Myocyte (in vitro differentiated cells): ENCODE data around the gene TBCE. TPM values are rescaled to one million over a fixed set of nuclear protein-coding genes. Genes with fewer than 3 reads are reported as not detected.
"Not testable (repeated sequence)": the region's sequence is repeated elsewhere in the genome, so short reads cannot be mapped to it uniquely, and the experiment has no call there.

Experiments
- DNase-seq: peaks from one replicate; pipeline ENCODE4 v3.0.0-alpha.2; 2012; ENCODE audit warnings: low read depth
- total RNA-seq: library from RNA; depleted of rRNA; stranded (reverse); fragments of >200 nt; gene quantifications from 2 replicates; pipeline ENCODE4 v1.2.3, GENCODE V29; 2014

The TBCE gene
- total RNA-seq, 1 donor from 2014 or later, result 17.0 TPM

- DNase-seq, result no peak
These were observed 15.3 kb upstream of the TBCE start for GRCh38 chr1:235351898-235352297.

- no peak for DNase-seq
These were observed 9.5 kb upstream of the TBCE start for GRCh38 chr1:235357485-235358373.

- DNase-seq, result no peak
These were observed 8.3 kb upstream of the TBCE start for GRCh38 chr1:235358899-235359298.

GRCh38 chr1:235364189-235364588 lies 3.0 kb upstream of the TBCE start:
- DNase-seq, result not testable (repeated sequence)

GRCh38 chr1:235366286-235366685 lies 941 bp upstream of the TBCE start:
- no peak for DNase-seq

- no peak for DNase-seq
These were observed 1.2 kb downstream of the TBCE start for GRCh38 chr1:235368428-235368827.

- DNase-seq, result no peak
These were observed 2.6 kb downstream of the TBCE start for GRCh38 chr1:235369802-235370201.

- DNase-seq, result no peak
These were observed 8.8 kb downstream of the TBCE start for GRCh38 chr1:235375919-235376605.

- not testable (repeated sequence) for DNase-seq
These were observed 11.0 kb downstream of the TBCE start for GRCh38 chr1:235378134-235378735.

- DNase-seq, result not testable (repeated sequence)
These were observed 14.9 kb downstream of the TBCE start for GRCh38 chr1:235381955-235382739.

- DNase-seq, result not testable (repeated sequence)
These were observed 18.4 kb downstream of the TBCE start for GRCh38 chr1:235385633-235386032.

GRCh38 chr1:235391874-235392273 lies 24.6 kb downstream of the TBCE start:
- no peak for DNase-seq

GRCh38 chr1:235397733-235398132 lies 30.5 kb downstream of the TBCE start:
- DNase-seq, result peak; percentile 32

- no peak for DNase-seq
These were observed 32.4 kb downstream of the TBCE start for GRCh38 chr1:235399661-235400060.

- DNase-seq, result no peak
These were observed 34.0 kb downstream of the TBCE start for GRCh38 chr1:235401251-235401650.

- peak; percentile 24 for DNase-seq
These were observed 35.4 kb downstream of the TBCE start for GRCh38 chr1:235402457-235403200.

GRCh38 chr1:235403593-235403992 lies 36.4 kb downstream of the TBCE start:
- DNase-seq, result no peak

GRCh38 chr1:235404190-235404589 lies 37.0 kb downstream of the TBCE start:
- peak; percentile 25 for DNase-seq

GRCh38 chr1:235407419-235407818 lies 40.2 kb downstream of the TBCE start:
- DNase-seq, result peak; percentile 59

GRCh38 chr1:235408503-235408960 lies 41.3 kb downstream of the TBCE start:
- DNase-seq, result no peak
